K562 (cell line): ENCODE results near the gene NLE1. TPM values are rescaled to one million over a fixed set of nuclear protein-coding genes. Genes with fewer than 3 reads are reported as not detected.

Experiments used
- ATAC-seq: fragments of 200-7000 bp; cut with Tn5 transposase; 3 replicates; pipeline ENCODE4 v1.9.1; 2020; ENCODE audit warnings: moderate library complexity
- BruUV-seq: library from RNA; stranded (reverse); fragments of 400-500 nt; replicated peaks from 2 replicates; lab custom pipeline; 2021; lab: Mats Ljungman, UMichigan
- CTCF ChIA-PET: fragments of 300-600 bp; formaldehyde crosslinking; extraction: SDS; loops from one replicate; lab custom pipeline; 2021; ENCODE audit warnings: low intra/inter-chr PET ratio; lab: Yijun Ruan, JAX
- POLR2A ChIA-PET: fragments of 300-600, 350-650 bp; sonication (Branson Sonifier 250); formaldehyde crosslinking; extraction: SDS; loops from one replicate; lab custom pipeline; 2021; ENCODE audit warnings: antibody characterized with exemption, inconsistent platforms; lab: Yijun Ruan, JAX
- DNase-seq, 4 experiments: peaks; one replicate each; pipeline versions ENCODE4 v3.0.0 to v3.0.0-alpha.2; 2011 to 2018; ENCODE audit warnings: low spot score in 3 of 4, mixed read lengths in 3 of 4; ENCODE audit errors: extremely low read depth in 1 of 4
- FAIRE-seq: peaks from 2 replicates; lab custom pipeline; 2011; peaks lifted over from hg19 to GRCh38; lab: Jason Lieb, UNC
- H2AFZ ChIP-seq: 2 replicates; pipeline ENCODE4 v1.6.0; 2011; ENCODE audit warnings: low read depth, low read length, control low read depth, inconsistent platforms
- H3K27ac ChIP-seq: fragments of 200-600 bp; 3 replicates; pipeline ENCODE4 v1.8.0; 2011; ENCODE audit warnings: low read depth, mild to moderate bottlenecking, control low read depth, inconsistent platforms, low read length, moderate library complexity, mixed read lengths; ENCODE audit errors: extremely low read depth
- H3K27me3 ChIP-seq, 2 experiments: fragments of 300-600 bp in 1 of 2; 2 replicates in 1 of 2; 3 replicates in 1 of 2; pipeline versions ENCODE4 v1.6.0 to v1.8.0; 2011; ENCODE audit warnings: inconsistent platforms in 2 of 2, low read length in 2 of 2, mild to moderate bottlenecking in 1 of 2, mixed read lengths in 1 of 2, moderate library complexity in 1 of 2; ENCODE audit not compliant: control insufficient read depth in 2 of 2, insufficient read depth in 2 of 2
- H3K36me3 ChIP-seq: fragments of 300-600 bp; 3 replicates; pipeline ENCODE4 v1.8.0; 2011; ENCODE audit warnings: mild to moderate bottlenecking, low read length, inconsistent platforms; ENCODE audit not compliant: control insufficient read depth, insufficient read depth
- H3K4me1 ChIP-seq, 2 experiments: fragments of 200-600 bp in 1 of 2; replicated peaks in 1 of 2; 2 replicates in 1 of 2; 3 replicates in 1 of 2; pipeline versions ENCODE4 v1.5.1 to v1.8.0; 2011; ENCODE audit warnings: inconsistent platforms in 2 of 2, low read length in 2 of 2, mild to moderate bottlenecking in 1 of 2, mixed read lengths in 1 of 2, moderate library complexity in 1 of 2; ENCODE audit not compliant: control insufficient read depth in 2 of 2, insufficient read depth in 2 of 2
- H3K4me2 ChIP-seq: 2 replicates; pipeline ENCODE4 v1.6.1; 2011; ENCODE audit warnings: low read length, control low read depth, inconsistent platforms, mixed read lengths; ENCODE audit not compliant: insufficient read depth
- H3K4me3 ChIP-seq: fragments of 200-600 bp; sonication (generic), shearing (Covaris generic); 2 replicates; pipeline ENCODE4 v1.5.1; 2016; ENCODE audit warnings: control low read depth, inconsistent platforms
- H3K79me2 ChIP-seq: fragments of 200-600 bp; 3 replicates; pipeline ENCODE4 v1.8.0; 2011; ENCODE audit warnings: low read length, inconsistent platforms; ENCODE audit not compliant: control insufficient read depth, insufficient read depth
- H3K9ac ChIP-seq, 2 experiments: 2 replicates each; pipeline versions ENCODE4 v1.6.0 to v1.6.1; 2011; ENCODE audit warnings: low read depth in 2 of 2, low read length in 2 of 2, control low read depth in 1 of 2, inconsistent platforms in 1 of 2, mild to moderate bottlenecking in 1 of 2, mixed read lengths in 1 of 2; ENCODE audit not compliant: insufficient read depth in 1 of 2
- H3K9me1 ChIP-seq: one replicate; pipeline ENCODE4 v1.6.0; 2011; ENCODE audit warnings: inconsistent platforms, mild to moderate bottlenecking, low read length, moderate library complexity; ENCODE audit not compliant: control insufficient read depth, insufficient read depth
- H3K9me3 ChIP-seq: replicated peaks from 2 replicates; pipeline ENCODE4 v1.5.1; 2011; ENCODE audit warnings: low read depth, low read length, inconsistent platforms; ENCODE audit not compliant: control insufficient read depth, insufficient read depth
- H4K20me1 ChIP-seq: replicated peaks from 2 replicates; pipeline ENCODE4 v1.6.1; 2011; ENCODE audit warnings: low read length, inconsistent platforms, mixed read lengths; ENCODE audit not compliant: control insufficient read depth, insufficient read depth
- ATF7 ChIP-seq: fragments of 450-650 bp; IDR thresholded peaks from 2 replicates; pipeline ENCODE4 v1.7.1; 2014; ENCODE audit warnings: mild to moderate bottlenecking, moderate library complexity
- CBX8 ChIP-seq: fragments of 200-600 bp; sonication (generic); IDR thresholded peaks from 2 replicates; pipeline ENCODE4 v1.6.1; 2012; ENCODE audit warnings: borderline replicate concordance, mixed run types, low read depth, mild to moderate bottlenecking, moderate library complexity, mixed read lengths, low read length, control low read depth, inconsistent platforms; ENCODE audit not compliant: poor library complexity, severe bottlenecking; ENCODE audit errors: extremely low read depth
- LCOR ChIP-seq: sonication (generic); formaldehyde crosslinking; IDR thresholded peaks from 2 replicates; pipeline ENCODE4 v1.8.0; 2022; ENCODE audit warnings: mild to moderate bottlenecking, missing genetic modification reagents
- POLR3A ChIP-seq: IDR thresholded peaks from 2 replicates; pipeline ENCODE4 v1.6.1; 2011; ENCODE audit warnings: borderline replicate concordance, mild to moderate bottlenecking, moderate library complexity; ENCODE audit not compliant: insufficient read length, insufficient read depth; ENCODE audit errors: extremely low read depth
- RBM34 ChIP-seq: fragments of 200-400 bp; formaldehyde crosslinking; IDR thresholded peaks from 2 replicates; pipeline ENCODE4 v1.6.1; 2018; ENCODE audit warnings: low read length, borderline replicate concordance; ENCODE audit not compliant: insufficient read depth
- SMARCA4 ChIP-seq: fragments of 450-650 bp; IDR thresholded peaks from 2 replicates; pipeline ENCODE4 v1.6.1; 2016
- ZNF717 ChIP-seq: fragments of 250-450 bp; sonication (Bioruptor Pico); IDR thresholded peaks from 2 replicates; pipeline ENCODE4 v1.5.0; 2021
- WGBS: fragments of 100-300 bp; shearing (Covaris generic); methylation state at CpG from one replicate; pipeline ENCODE4 v1.1.6; 2016; ENCODE audit warnings: low coverage, mixed read lengths; ENCODE audit not compliant: insufficient coverage; ENCODE audit errors: missing lambda C conversion rate; 5-methylcytosine and 5-hydroxymethylcytosine counted together
- in situ Hi-C: fragments of 300-500 bp; cut with MboI; formaldehyde crosslinking; loops from 4 replicates; pipeline ENCODE4 v1.15.0; 2018; ENCODE audit warnings: inconsistent platforms, mixed read lengths
- intact Hi-C: fragments of 100-400 bp; cut with micrococcal nuclease; formaldehyde crosslinking; loops from 2 replicates; pipeline ENCODE4 v1.14.2; 2022
- polyA plus RNA-seq, 8 experiments: library from polyadenylated mRNA; depleted of rRNA in 4 of 8; stranded (reverse) in 5 of 8; unstranded in 3 of 8; fragments of >200 nt; fragmentation: Nextera tagmentation in 2 of 8; fragmentation: Illumina TruSeq in 1 of 8; extraction: Ambion mirVana in 2 of 8; extraction: Trizol in 1 of 8; gene quantifications; 2 replicates each; pipeline versions ENCODE4 v1.2.1 to v1.2.3, GENCODE V29; 2011 to 2014; ENCODE audit warnings: inconsistent platforms in 1 of 8, missing spikeins in 1 of 8
- total RNA-seq, 7 experiments: library from RNA; depleted of rRNA in 6 of 7; stranded (reverse); fragments of >200 nt in 6 of 7; fragmentation: Illumina TruSeq in 2 of 7; extraction: Trizol in 2 of 7; gene quantifications; 2 replicates each; pipeline versions ENCODE4 v1.2.1 to v1.2.3, GENCODE V29; 2011 to 2021; ENCODE audit warnings: low replicate concordance in 1 of 7
- TF ChIP-seq, protein P1 (sequence below): sonication (generic); formaldehyde crosslinking; IDR thresholded peaks from 2 replicates; pipeline ENCODE4 v1.4.0; 2020; ENCODE audit warnings: mild to moderate bottlenecking, missing genetic modification reagents
- TF ChIP-seq, protein P2 (sequence below), 2 experiments: fragments of 450-650 bp in 1 of 2; sonication (generic) in 1 of 2; formaldehyde crosslinking in 1 of 2; IDR thresholded peaks in 1 of 2; conservative IDR thresholded peaks in 1 of 2; 2 replicates each; pipeline versions ENCODE4 v1.6.1 to v1.8.1; 2016 to 2023; ENCODE audit warnings: mild to moderate bottlenecking in 2 of 2, moderate library complexity in 2 of 2, inconsistent platforms in 1 of 2, missing genetic modification reagents in 1 of 2
- TF ChIP-seq, protein P3 (sequence below): sonication (generic); formaldehyde crosslinking; IDR thresholded peaks from 2 replicates; pipeline ENCODE4 v1.8.0; 2022; ENCODE audit warnings: missing genetic modification reagents, mild to moderate bottlenecking, borderline replicate concordance
- TF ChIP-seq, protein P4 (sequence below): sonication (generic); formaldehyde crosslinking; IDR thresholded peaks from 2 replicates; pipeline ENCODE4 v1.8.1; 2023; ENCODE audit warnings: mild to moderate bottlenecking, missing genetic modification reagents

The NLE1 gene
- total and polyA plus RNA-seq, 9 of the 15 experiments (the other 6 are each of a cell fraction or from before 2014, with no cell fraction given), result 3.8 to 69.0 (median 29.4) TPM

DNA sequence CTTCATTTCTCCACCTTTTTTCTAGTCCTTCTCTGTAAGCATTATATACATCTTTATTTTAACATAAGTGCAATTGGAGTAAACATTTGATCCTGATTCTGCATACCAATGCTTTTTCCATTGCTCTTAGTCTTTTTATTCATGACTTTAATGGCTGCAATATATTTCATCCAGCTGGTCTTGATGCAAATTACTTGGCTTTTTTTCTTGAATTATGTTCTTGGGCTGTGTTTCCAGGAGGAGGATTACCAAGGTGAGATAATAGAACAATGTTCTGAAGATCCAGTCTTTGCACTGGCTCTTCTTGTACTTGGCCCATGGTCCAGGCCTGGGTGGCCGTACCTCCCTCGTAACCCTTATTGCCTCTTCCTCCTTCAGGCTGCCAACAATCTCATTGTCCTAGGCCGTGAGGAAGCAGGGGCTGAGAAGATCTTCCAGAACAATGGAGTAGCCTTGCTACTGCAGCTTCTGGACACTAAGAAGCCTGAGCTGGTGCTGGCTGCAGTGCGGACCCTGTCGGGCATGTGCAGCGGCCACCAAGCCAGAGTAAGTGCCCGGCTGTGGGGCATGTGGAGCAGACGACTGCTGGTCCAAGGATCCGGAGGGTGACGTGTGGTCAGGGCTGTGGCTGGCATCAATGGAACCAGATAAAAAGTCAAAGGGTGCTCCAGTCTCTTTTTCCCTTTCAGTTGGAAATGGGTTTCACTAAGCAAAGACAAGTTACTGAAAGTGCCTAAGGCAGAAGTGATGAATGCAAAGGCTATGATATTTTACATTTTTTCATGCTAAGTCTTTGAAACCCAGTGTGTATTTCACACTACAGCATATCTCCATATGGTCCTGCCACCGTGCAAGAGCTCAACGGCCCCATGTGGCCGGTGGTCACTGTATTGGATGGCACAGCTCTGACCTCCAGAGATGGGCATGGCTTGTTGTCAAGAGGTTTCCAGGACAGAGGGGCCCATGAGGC lies 12.4 kb upstream of the NLE1 start:
- Histone ChIP-seq H2AFZ (no peak overlapping the region), H4K20me1 (0 out of 2 replicates have a peak, but pooled peaks cover 4% of the 10 kb centered on the region), H3K4me1 (no peaks in the 10 kb centered on the region), H3K9me3 (no peaks in the 10 kb centered on the region), H3K4me3 (no peak overlapping the region), H3K9ac (0 out of 4 replicates have a peak overlapping the region, but pooled peaks of 1 of the 2 experiments have one; percentile 58), H3K36me3 (no peaks in the 10 kb centered on the region), H3K27ac (no peak overlapping the region), H3K4me2 (no peak overlapping the region), H3K27me3 (peaks cover 40 to 51% of the 10 kb centered on the region in 2 experiments), H3K79me2 (no peaks in the 10 kb centered on the region), H3K9me1 (no peaks in the 10 kb centered on the region)
- DNase-seq (no peak), FAIRE-seq (no peak), ATAC-seq (no peak)
- ChIA-PET POLR2A (no interaction called here), CTCF (no interaction called here)
- BruUV-seq, result no TSS peak
- 2% methylated on average over 13 of the region's 13 CpGs for WGBS
- intact Hi-C loops (no loop called here), in situ Hi-C loops (no loop called here)
- TF ChIP-seq, protein P1, sequence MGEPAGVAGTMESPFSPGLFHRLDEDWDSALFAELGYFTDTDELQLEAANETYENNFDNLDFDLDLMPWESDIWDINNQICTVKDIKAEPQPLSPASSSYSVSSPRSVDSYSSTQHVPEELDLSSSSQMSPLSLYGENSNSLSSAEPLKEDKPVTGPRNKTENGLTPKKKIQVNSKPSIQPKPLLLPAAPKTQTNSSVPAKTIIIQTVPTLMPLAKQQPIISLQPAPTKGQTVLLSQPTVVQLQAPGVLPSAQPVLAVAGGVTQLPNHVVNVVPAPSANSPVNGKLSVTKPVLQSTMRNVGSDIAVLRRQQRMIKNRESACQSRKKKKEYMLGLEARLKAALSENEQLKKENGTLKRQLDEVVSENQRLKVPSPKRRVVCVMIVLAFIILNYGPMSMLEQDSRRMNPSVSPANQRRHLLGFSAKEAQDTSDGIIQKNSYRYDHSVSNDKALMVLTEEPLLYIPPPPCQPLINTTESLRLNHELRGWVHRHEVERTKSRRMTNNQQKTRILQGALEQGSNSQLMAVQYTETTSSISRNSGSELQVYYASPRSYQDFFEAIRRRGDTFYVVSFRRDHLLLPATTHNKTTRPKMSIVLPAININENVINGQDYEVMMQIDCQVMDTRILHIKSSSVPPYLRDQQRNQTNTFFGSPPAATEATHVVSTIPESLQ (CRISPR knock-in tag), result no peak
- TF ChIP-seq, protein P2, sequence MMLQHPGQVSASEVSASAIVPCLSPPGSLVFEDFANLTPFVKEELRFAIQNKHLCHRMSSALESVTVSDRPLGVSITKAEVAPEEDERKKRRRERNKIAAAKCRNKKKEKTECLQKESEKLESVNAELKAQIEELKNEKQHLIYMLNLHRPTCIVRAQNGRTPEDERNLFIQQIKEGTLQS (IDR thresholded peaks at IDR 0.05), result no peak
- TF ChIP-seq, protein P2 (CRISPR knock-in tag; conservative IDR thresholded peaks at IDR 0.05), result no peak
- TF ChIP-seq POLR3A (no peak), ZNF717 (CRISPR knock-in tag) (no peak), CBX8 (no peak), ATF7 (no peak), SMARCA4 (no peak), LCOR (CRISPR knock-in tag) (no peak), RBM34 (no peak)
- TF ChIP-seq, protein P3, sequence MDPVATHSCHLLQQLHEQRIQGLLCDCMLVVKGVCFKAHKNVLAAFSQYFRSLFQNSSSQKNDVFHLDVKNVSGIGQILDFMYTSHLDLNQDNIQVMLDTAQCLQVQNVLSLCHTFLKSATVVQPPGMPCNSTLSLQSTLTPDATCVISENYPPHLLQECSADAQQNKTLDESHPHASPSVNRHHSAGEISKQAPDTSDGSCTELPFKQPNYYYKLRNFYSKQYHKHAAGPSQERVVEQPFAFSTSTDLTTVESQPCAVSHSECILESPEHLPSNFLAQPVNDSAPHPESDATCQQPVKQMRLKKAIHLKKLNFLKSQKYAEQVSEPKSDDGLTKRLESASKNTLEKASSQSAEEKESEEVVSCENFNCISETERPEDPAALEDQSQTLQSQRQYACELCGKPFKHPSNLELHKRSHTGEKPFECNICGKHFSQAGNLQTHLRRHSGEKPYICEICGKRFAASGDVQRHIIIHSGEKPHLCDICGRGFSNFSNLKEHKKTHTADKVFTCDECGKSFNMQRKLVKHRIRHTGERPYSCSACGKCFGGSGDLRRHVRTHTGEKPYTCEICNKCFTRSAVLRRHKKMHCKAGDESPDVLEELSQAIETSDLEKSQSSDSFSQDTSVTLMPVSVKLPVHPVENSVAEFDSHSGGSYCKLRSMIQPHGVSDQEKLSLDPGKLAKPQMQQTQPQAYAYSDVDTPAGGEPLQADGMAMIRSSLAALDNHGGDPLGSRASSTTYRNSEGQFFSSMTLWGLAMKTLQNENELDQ (CRISPR knock-in tag), result no peak
- TF ChIP-seq, protein P4, sequence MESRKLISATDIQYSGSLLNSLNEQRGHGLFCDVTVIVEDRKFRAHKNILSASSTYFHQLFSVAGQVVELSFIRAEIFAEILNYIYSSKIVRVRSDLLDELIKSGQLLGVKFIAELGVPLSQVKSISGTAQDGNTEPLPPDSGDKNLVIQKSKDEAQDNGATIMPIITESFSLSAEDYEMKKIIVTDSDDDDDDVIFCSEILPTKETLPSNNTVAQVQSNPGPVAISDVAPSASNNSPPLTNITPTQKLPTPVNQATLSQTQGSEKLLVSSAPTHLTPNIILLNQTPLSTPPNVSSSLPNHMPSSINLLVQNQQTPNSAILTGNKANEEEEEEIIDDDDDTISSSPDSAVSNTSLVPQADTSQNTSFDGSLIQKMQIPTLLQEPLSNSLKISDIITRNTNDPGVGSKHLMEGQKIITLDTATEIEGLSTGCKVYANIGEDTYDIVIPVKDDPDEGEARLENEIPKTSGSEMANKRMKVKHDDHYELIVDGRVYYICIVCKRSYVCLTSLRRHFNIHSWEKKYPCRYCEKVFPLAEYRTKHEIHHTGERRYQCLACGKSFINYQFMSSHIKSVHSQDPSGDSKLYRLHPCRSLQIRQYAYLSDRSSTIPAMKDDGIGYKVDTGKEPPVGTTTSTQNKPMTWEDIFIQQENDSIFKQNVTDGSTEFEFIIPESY (CRISPR knock-in tag), result no peak
